OCI-LY1 (cell line): ENCODE results near the gene ZER1.

ENCODE experiments used
- CTCF ChIP-seq: fragments of 200-600 bp; sonication (generic), shearing (Covaris generic); IDR thresholded peaks from 2 replicates; pipeline ENCODE4 v1.5.1; 2017; ENCODE audit warnings: mild to moderate bottlenecking, antibody characterized with exemption, low read length, moderate library complexity, mixed read lengths
- EZH2 ChIP-seq: fragments of 200-600 bp; sonication (generic), shearing (Covaris generic); IDR thresholded peaks from 2 replicates; pipeline ENCODE4 v1.8.0; 2017; ENCODE audit warnings: borderline replicate concordance, mixed run types, mild to moderate bottlenecking, antibody characterized with exemption, low read length, moderate library complexity, mixed read lengths

GRCh38 chr9:128702949-128703615, 68.6 kb downstream of the ZER1 start:
- TF ChIP-seq EZH2 (no peak), CTCF (no peak)
